Fibroblast of gingiva (primary cell): ENCODE results near the gene PDE4D.
A peak's percentile ranks its signal among the peaks of the same experiment; 100 is the strongest.

Experiments used
- DNase-seq: peaks from one replicate; pipeline ENCODE4 v3.0.0-alpha.2; 2011; ENCODE audit warnings: low read depth

The PDE4D gene

GRCh38 chr5:59655693-59656309 lies 237.7 kb downstream of the PDE4D start:
- no peak for DNase-seq

- no peak for DNase-seq
Measured at GRCh38 chr5:59654691-59655090, 238.8 kb downstream of the PDE4D start.

GRCh38 chr5:59652449-59652848 lies 241.1 kb downstream of the PDE4D start:
- DNase-seq = no peak

GRCh38 chr5:59648949-59649921 lies 244.3 kb downstream of the PDE4D start:
- DNase-seq = no peak

GRCh38 chr5:59648038-59648831 lies 245.3 kb downstream of the PDE4D start:
- DNase-seq = no peak

- no peak for DNase-seq
Measured at GRCh38 chr5:59645380-59645779, 248.1 kb downstream of the PDE4D start.

GRCh38 chr5:59640411-59640810 lies 253.1 kb downstream of the PDE4D start:
- peak; percentile 4 for DNase-seq

GRCh38 chr5:59637884-59638580 lies 255.5 kb downstream of the PDE4D start:
- DNase-seq = no peak

- no peak for DNase-seq
Measured at GRCh38 chr5:59629561-59629960, 264.0 kb downstream of the PDE4D start.

- DNase-seq = no peak
Measured at GRCh38 chr5:59628062-59628828, 265.3 kb downstream of the PDE4D start.

- no peak for DNase-seq
Measured at GRCh38 chr5:59624898-59625297, 268.6 kb downstream of the PDE4D start.

- DNase-seq = no peak
Measured at GRCh38 chr5:59622848-59623247, 270.7 kb downstream of the PDE4D start.

GRCh38 chr5:59621477-59621876 lies 272.0 kb downstream of the PDE4D start:
- DNase-seq = no peak

- DNase-seq = no peak
Measured at GRCh38 chr5:59620535-59621212, 272.9 kb downstream of the PDE4D start.

- DNase-seq = no peak
Measured at GRCh38 chr5:59618644-59619043, 274.9 kb downstream of the PDE4D start.

- no peak for DNase-seq
Measured at GRCh38 chr5:59617186-59617771, 276.2 kb downstream of the PDE4D start.

- no peak for DNase-seq
Measured at GRCh38 chr5:59616413-59616812, 277.1 kb downstream of the PDE4D start.

GRCh38 chr5:59615272-59615671 lies 278.3 kb downstream of the PDE4D start:
- DNase-seq = peak; percentile 37

GRCh38 chr5:59609501-59610265 lies 283.8 kb downstream of the PDE4D start:
- no peak for DNase-seq
